Measurements from ENCODE around the gene TNS3.
"Not testable (repeated sequence)": the region's sequence is repeated elsewhere in the genome, so short reads cannot be mapped to it uniquely, and the experiment has no call there.

The TNS3 gene

DNA sequence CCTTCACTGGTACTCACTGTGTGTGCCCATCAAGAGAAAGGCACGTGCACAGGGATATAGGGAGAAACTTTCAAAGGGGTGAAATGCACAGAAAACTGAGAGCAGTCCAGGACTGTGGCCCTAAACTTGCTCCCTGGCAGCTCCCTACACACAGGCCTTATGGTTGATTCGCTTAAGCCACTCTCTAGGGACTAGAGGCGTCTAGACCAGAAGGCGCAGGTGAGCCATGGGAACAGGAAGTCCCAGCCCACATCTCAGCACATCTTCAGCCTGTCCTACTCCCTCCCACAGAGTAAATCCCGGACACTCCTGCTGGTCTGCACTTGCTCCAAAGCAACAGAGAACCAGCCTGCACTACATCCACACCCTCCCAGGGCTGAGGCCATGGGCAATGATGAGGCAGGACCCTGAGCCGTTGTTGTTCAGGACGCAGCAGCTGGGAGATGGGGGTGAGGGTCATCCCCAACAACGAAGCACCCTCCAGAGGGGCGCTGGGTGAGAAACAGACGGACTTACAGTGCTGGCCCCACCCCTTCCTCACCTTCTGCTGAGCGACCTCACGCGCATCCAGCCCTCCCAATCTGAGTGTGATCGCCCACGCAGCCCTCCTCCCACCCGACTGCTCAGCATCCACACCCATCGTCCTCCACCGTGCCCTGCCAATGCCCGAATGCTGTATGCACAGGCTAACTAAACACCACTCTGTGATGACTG is 109.3 kb downstream of the TNS3 start:
- TF ChIP-seq POLR2A (IDR thresholded peaks at IDR 0.05; ENCODE audit: low read length) (no peak), GATA1 (IDR thresholded peaks at IDR 0.05; ENCODE audit: low read depth, low read length) (no peak)

DNA sequence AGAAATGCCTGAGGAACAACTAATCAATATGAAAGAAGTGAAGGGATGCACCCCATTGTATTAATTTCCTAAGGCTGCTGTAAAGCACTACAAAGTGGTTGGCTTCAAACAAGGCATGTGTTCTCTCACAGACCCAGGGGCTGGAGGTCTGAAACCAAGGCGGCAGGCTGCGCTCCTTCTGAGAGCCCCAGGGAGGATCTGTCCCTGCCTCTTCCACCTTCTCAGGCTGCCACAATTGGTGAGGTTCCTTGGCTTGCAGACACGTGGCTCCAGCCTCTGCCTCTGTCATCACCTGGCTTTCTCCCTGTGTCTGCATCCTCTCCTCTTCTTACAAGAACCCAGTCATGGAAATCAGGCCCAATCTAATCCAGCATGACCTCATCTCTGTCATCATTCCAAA is 110.1 kb downstream of the TNS3 start:
- no peak for TF ChIP-seq POLR2A (IDR thresholded peaks at IDR 0.05; ENCODE audit: low read length)
- no peak for TF ChIP-seq GATA1 (IDR thresholded peaks at IDR 0.05; ENCODE audit: low read depth, low read length)
- DNase-seq: no peak

More for the DNA sequence above, 109.3 kb downstream of the TNS3 start:
- DNase-seq: no peak

DNA sequence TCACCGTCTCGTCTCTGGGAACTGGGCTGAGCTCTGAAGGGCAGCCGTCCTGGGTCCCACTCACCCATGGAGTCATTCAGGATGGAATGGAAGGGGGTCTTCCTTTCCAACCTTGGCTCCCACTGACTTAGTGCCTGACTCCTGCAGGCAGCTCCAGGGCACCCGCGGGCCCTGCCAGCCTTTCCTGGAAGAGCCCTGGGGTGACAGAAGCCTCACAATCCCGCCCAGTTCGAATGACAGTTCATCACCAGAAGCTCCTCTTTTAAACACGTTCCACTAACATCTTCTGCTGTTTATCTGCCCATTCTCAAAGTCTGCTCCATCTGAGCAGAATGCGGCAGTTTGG is 110.6 kb downstream of the TNS3 start:
- TF ChIP-seq GATA1 (IDR thresholded peaks at IDR 0.05; ENCODE audit: low read depth, low read length) (no peak), POLR2A (IDR thresholded peaks at IDR 0.05; ENCODE audit: low read length) (no peak)
- DNase-seq: no peak

DNA sequence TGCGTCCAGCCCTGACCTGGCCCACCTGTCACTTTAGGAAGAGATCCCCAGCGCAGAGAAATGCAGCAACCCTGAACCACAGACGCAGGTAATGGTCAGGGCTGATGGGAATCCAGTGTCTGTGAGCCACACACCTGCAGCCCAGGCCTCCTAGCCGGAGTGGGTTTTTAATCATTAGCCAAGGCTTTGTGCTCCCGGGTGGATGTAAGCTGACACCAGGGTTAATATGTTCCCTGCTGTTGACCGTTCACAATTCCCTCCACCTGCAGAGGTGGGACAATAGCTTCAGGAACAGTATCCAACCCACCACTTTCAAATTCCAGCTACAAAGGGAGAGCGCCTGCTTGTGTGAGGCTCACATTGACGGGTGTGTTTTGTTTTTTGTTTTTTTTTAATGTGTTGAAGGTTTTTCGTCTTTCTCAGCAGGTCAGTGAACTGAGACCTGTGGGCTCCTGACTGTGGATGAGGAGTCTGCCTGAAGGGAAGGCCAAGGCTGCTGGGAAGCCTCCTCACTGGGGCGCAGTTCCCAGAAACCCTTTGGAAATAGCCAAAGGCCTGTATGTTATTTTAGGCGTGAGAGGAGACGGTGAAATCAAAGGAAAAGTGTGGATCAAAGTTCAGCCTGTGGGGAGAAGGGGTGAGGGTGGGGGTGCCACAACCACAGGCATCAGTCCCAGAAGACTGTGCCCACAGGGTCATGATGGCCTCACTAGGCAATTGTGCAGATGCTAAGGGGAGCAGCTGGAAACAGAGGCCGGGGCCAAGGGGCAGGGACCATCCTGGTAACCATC is 111.1 kb downstream of the TNS3 start:
- no peak for DNase-seq
- TF ChIP-seq POLR2A (IDR thresholded peaks at IDR 0.05; ENCODE audit: low read length): no peak
- TF ChIP-seq GATA1 (IDR thresholded peaks at IDR 0.05; ENCODE audit: low read depth, low read length): no peak

DNA sequence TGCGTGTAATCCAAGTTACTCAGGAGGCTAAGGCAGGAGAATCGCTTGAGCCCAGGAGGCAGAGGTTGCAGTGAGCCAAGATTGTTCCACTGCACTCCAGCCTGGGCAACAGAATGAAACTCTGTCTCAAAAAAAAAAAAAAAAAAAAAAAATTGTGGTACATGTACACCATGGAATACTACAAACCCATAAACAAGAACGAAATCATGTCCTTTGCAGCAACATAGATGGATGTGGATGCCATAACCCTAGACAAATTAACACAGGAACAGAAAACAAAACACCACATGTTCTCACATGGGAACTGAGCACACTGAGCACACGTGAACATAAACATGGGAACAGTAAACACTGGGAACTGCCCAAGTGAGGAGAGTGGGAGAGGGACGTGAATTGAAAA is 112.1 kb downstream of the TNS3 start:
- not testable (repeated sequence) for DNase-seq

DNA sequence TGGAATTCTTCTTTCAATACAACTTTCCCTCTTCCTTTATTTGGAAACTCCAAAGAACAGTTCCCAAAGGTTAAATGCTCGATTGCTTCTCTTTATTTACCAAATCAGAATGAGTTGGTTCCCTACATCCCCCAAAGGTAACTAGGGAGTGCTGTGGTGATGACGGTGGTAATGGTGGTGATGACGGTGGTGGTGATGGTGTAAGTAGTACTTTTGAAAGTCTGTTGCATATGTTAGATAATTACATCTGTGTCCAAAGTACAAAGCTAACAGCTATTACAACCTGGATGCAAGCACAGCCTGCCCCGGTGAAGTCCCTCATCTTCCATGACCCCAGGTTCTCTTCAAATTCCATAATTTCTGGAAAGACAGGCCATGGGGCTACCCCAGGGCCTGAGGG is 115.1 kb downstream of the TNS3 start:
- no peak for TF ChIP-seq POLR2A (IDR thresholded peaks at IDR 0.05; ENCODE audit: low read length)
- no peak for TF ChIP-seq GATA1 (IDR thresholded peaks at IDR 0.05; ENCODE audit: low read depth, low read length)
- no peak for DNase-seq

DNA sequence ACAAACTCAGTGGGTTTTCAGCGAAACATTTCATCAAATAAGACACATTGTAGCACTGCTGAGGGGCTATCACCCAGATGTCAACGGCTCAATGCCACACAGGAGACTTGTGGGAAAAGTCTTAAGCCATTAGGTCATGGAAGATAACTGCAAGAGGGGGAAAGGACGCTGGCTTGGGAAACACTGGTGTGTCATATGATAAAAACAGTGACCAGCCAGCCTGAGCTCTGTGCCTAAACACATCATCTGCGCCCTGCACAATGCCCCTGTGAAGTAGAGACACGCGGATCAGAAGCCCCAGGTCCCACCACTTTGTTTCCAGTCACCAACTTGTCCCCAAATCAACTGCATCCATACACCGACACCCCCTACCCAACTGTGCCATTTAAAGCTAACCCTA is 116.7 kb downstream of the TNS3 start:
- DNase-seq: no peak

DNA sequence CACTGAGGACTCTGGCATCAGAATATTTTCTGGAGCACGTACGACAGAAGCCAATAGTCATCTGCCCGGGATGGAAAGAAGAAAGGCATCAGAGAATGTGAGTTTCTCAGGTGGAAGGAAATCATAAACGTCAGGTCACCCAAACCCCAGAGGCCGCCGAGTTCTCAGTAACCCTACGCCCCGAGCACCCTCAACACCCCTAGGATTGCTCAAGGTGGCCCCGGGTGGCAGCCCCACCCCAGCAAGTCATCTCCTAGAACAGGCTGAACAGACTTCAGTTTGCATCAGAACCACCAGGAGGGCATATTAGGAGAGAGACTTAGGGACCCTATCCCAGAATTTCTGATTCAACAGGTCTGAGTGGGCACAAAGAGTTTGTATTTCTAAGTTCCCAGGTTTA is 117.6 kb downstream of the TNS3 start:
- no peak for DNase-seq
- TF ChIP-seq GATA1 (IDR thresholded peaks at IDR 0.05; ENCODE audit: low read depth, low read length) (no peak), POLR2A (IDR thresholded peaks at IDR 0.05; ENCODE audit: low read length) (no peak)

More for the DNA sequence above, 116.7 kb downstream of the TNS3 start:
- TF ChIP-seq POLR2A (IDR thresholded peaks at IDR 0.05; ENCODE audit: low read length) (no peak), GATA1 (IDR thresholded peaks at IDR 0.05; ENCODE audit: low read depth, low read length) (no peak)

DNA sequence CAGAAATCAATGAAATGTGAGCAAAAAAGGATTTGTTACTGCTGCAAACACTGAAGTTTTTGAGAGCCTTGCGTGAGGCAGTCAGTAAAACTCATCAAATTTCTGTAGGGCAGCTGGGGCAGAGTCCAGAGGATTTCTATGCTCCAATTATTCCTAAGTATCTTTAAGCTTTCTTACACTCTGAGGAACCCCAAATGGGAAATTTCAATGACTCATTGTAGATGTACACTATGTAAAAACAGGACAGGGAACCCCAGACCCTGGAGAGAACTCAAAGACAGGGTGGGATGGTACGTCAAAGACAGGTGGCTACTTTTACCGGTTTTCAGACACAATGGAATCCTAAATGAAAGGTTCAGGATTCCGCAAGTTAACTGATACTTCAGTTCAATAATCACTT is 120.2 kb downstream of the TNS3 start:
- TF ChIP-seq POLR2A (IDR thresholded peaks at IDR 0.05; ENCODE audit: low read length): no peak
- TF ChIP-seq GATA1 (IDR thresholded peaks at IDR 0.05; ENCODE audit: low read depth, low read length): no peak

DNA sequence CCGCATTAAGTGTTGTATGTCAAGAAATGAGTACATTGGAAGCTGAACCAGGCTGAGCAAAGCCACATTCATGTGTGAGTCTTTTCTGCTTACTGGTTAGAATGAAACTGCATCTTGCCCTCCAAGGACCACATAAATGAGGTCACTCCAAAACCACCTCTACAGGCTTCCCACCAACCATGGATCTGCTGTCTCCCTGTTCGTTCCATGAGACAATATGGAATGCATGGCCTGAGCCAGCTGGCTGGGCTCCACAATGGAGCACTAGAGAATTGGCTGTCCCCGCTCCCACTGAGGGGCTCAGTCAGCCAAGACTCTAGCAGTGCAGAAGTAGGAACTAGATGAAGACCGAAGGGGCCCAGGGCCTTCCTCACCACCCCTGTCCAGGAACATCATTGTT is 120.8 kb downstream of the TNS3 start:
- TF ChIP-seq POLR2A (IDR thresholded peaks at IDR 0.05; ENCODE audit: low read length): no peak
- TF ChIP-seq GATA1 (IDR thresholded peaks at IDR 0.05; ENCODE audit: low read depth, low read length): no peak
- DNase-seq: no peak

More for the DNA sequence above, 120.2 kb downstream of the TNS3 start:
- DNase-seq: no peak

DNA sequence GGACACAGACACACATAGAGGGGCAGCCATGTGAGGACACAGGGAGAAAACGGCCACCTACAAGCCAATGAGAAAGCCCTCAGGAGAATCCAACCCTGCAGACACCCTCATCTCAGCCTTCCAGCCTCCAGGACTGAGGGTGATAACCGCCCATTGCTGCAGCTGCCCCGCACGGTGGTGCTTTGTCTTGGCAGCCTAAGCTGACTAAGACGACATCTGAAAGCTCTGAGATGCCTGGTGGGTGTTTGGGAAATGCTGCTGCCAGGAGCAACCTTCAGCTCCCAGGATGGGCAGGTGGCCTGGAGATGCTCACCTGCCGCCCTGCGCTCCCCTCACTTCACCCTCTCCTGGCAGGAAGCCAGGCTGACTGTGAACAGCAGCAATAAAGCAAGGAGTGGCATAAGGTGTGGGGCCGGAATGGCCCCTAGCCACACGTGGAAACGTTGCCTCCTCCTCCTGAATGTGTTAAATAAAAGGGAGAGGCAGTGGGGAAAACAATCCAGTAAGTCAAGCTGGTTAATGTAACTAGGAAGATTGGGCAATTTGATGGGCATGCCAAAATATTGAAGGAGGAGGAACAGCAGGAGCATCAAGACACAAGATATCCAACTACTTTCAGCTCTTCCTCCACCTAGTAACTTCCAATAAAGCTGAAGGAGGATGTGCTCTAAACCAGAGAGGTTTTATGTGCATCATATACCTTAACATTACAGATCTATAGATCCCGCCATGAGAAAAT is 121.5 kb downstream of the TNS3 start:
- DNase-seq: no peak
- TF ChIP-seq GATA1 (IDR thresholded peaks at IDR 0.05; ENCODE audit: low read depth, low read length): no peak
- TF ChIP-seq POLR2A (IDR thresholded peaks at IDR 0.05; ENCODE audit: low read length): no peak

DNA sequence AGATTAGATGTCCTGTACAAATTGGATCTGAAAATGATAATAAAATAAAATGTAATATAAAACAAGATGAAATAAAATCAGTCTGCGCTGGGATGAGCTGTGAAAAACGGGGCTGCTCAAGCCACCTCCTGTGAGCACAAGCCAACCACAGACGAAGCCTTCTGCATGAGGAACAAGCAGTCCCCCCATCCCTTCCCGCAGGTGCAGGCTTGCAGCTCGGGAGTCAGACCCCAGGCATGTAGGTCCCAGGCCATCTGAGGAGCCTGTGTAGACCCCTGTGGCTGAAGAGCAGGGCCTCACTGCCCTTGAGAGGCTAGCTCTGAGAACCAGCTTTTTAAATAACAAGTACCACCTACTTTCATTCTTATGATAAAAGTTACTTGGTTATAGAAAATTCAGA is 123.4 kb downstream of the TNS3 start:
- TF ChIP-seq POLR2A (IDR thresholded peaks at IDR 0.05; ENCODE audit: low read length): no peak
- DNase-seq: no peak

DNA sequence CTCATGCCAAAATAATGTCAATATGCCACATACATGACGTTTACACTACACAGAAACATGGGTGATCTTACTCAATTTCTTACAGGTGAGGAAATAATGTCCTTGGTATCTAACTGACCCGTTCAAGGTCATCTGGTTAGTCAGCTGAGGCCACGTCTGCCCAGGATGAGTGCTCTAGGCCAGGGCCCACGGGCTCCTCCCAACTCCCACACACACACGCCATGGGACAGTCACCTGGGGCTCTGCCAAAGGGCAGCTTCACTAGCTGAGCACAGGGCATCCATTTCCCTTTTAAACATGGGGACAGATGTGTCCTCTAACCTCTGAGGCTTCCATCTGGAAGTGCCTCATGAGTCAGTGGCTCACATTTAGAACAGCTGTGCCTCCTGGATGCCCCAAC is 123.9 kb downstream of the TNS3 start:
- TF ChIP-seq GATA1 (IDR thresholded peaks at IDR 0.05; ENCODE audit: low read depth, low read length) (no peak), POLR2A (IDR thresholded peaks at IDR 0.05; ENCODE audit: low read length) (no peak)
- DNase-seq: no peak

DNA sequence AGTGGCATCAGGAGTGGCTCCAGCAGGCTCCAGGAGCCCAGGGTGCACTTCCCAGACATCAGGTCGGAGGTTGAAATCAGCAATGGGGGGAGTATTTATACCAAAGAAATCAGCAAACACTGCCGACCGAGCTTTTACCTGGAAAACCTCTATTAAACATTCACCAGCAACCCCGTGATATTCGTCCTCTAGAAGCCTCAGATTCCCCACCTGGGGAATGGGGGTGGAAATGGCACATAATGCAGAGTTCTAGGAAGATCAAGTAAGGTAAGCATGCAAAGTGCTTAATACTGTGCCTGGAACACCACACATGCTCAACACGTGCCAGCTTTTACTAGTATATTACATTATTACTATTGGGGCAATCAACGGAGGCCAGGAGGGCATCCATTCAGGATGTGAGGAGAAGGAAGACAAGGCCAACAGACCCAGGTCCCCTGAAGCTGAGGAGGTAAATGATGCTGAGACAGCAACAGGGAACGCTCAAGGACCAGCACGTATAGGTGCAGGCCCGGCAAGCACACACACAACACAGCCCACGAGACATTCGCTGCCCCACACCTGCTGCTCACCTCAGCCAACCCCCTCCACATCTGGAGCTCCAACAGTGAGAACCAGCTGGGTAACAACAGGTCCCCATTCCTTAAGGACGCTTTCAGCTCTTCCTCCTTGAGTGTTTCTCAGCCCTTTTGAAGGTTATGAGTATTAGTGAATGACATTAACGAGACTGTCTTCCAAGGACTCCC is 125.5 kb downstream of the TNS3 start:
- no peak for DNase-seq

More for the DNA sequence above, 125.5 kb downstream of the TNS3 start:
- TF ChIP-seq POLR2A (IDR thresholded peaks at IDR 0.05; ENCODE audit: low read length): no peak
- no peak for TF ChIP-seq GATA1 (IDR thresholded peaks at IDR 0.05; ENCODE audit: low read depth, low read length)
